Kidney (tissue), 14 donors: ENCODE results near the gene STX16. TPM values are rescaled to one million over a fixed set of nuclear protein-coding genes. Genes with fewer than 3 reads are reported as not detected.

Experiments used
- DNase-seq, 5 donors: peaks; one replicate each; pipeline ENCODE4 v3.0.0-alpha.2; 2013 to 2020
- FAIRE-seq: peaks from 2 replicates; lab custom pipeline; 2012; peaks lifted over from hg19 to GRCh38; lab: Jason Lieb, UNC
- H3K27ac ChIP-seq, 2 donors: one replicate each; pipeline ENCODE4 v1.7.0; 2013; ENCODE audit warnings: low read depth in 2 of 2, low read length in 2 of 2, inconsistent platforms in 1 of 2
- H3K27me3 ChIP-seq: one replicate; pipeline ENCODE4 v1.7.1; 2013; ENCODE audit warnings: low read length, inconsistent platforms; ENCODE audit not compliant: control insufficient read depth, insufficient read depth
- H3K36me3 ChIP-seq, 3 donors: one replicate each; pipeline versions ENCODE4 v1.7.0 to v1.7.1; 2013; ENCODE audit warnings: low read length in 3 of 3, control low read depth in 1 of 3, inconsistent platforms in 1 of 3; ENCODE audit not compliant: insufficient read depth in 3 of 3, control insufficient read depth in 2 of 3
- H3K4me1 ChIP-seq, 3 donors: one replicate each; pipeline versions ENCODE4 v1.7.0 to v1.7.1; 2013; ENCODE audit warnings: low read length in 3 of 3, inconsistent platforms in 1 of 3, low read depth in 1 of 3; ENCODE audit not compliant: control insufficient read depth in 2 of 3, insufficient read depth in 2 of 3
- H3K4me3 ChIP-seq, 3 donors: one replicate each; pipeline versions ENCODE4 v1.7.0 to v1.8.1; 2013; ENCODE audit warnings: low read length in 3 of 3, control low read depth in 1 of 3, inconsistent platforms in 1 of 3
- H3K9ac ChIP-seq, 3 donors: one replicate each; pipeline versions ENCODE4 v1.7.0 to v1.7.1; 2013; ENCODE audit warnings: low read length in 3 of 3, control low read depth in 1 of 3, inconsistent platforms in 1 of 3
- H3K9me3 ChIP-seq, 3 donors: one replicate each; pipeline versions ENCODE4 v1.7.0 to v1.7.1; 2013; ENCODE audit warnings: low read length in 3 of 3, control low read depth in 1 of 3, inconsistent platforms in 1 of 3; ENCODE audit not compliant: control insufficient read depth in 2 of 3, insufficient read depth in 1 of 3
- intact Hi-C: fragments of 100-400 bp; cut with DNase I; formaldehyde crosslinking; loops from one replicate; pipeline ENCODE4 v1.11.1; 2022
- polyA plus RNA-seq: library from polyadenylated mRNA; stranded (reverse); fragments of 350-450 nt; fragmentation: Illumina TruSeq; extraction: RNeasy Lipid Tissue Mini Kit (QIAGEN cat#74804); gene quantifications from one replicate; pipeline ENCODE4 v1.2.3, GENCODE V29; 2014; ENCODE audit warnings: low read depth, low replicate concordance; ENCODE audit not compliant: insufficient read depth
- total RNA-seq: library from RNA; stranded (reverse); fragmentation: NEBNext Ultra II Directional; extraction: Animal tissue kit (Norgen Biotek cat#: 25700); gene quantifications from one replicate; pipeline ENCODE4 v1.2.1, GENCODE V29; 2021
- TF ChIP-seq, protein P1 (sequence below): IDR thresholded peaks from 3 replicates; pipeline ENCODE4 v1.5.1; 2012; ENCODE audit warnings: mild to moderate bottlenecking, moderate library complexity, borderline replicate concordance; ENCODE audit not compliant: insufficient read depth; ENCODE audit errors: extremely low read depth
- donor health status: control.
- donor health status: control.
- donor health status: control.
- donor health status: control.
- donor health status: control.
- donor health status: DM: yes; HTN: yes; CAD: no.
- donor health status: Normal renal cell carcinoma (clear cell type).

STX16 gene
- total and polyA plus RNA-seq, 2 donors from 2014 or later: 20.6 to 60.7 TPM

DNA sequence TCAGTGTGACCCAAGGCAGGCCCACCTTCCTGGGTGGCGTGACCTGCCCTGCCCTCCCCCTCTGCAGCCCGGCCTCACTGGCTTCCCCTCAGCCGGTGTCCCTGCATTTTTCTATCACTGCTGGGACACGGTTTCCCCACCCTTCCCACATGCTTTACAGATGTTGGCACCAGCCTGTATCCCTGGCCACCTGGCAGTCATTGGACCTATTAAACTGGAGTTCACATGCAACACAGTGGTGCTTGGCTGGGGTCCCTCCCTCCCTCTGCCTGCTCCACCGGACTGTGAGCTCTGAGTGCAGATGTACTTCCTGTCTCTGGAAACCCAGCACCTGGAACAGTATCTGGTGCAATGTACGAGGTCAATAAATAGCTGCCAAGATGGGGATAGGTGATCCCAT, 25.5 kb upstream of the STX16 start:
- intact Hi-C loops: no loop called here
- H3K4me3 ChIP-seq: no peak overlapping the region
- no peak overlapping the region for H3K9ac ChIP-seq
- no peak for FAIRE-seq
- no peak overlapping the region for H3K27ac ChIP-seq
- TF ChIP-seq, protein P1, sequence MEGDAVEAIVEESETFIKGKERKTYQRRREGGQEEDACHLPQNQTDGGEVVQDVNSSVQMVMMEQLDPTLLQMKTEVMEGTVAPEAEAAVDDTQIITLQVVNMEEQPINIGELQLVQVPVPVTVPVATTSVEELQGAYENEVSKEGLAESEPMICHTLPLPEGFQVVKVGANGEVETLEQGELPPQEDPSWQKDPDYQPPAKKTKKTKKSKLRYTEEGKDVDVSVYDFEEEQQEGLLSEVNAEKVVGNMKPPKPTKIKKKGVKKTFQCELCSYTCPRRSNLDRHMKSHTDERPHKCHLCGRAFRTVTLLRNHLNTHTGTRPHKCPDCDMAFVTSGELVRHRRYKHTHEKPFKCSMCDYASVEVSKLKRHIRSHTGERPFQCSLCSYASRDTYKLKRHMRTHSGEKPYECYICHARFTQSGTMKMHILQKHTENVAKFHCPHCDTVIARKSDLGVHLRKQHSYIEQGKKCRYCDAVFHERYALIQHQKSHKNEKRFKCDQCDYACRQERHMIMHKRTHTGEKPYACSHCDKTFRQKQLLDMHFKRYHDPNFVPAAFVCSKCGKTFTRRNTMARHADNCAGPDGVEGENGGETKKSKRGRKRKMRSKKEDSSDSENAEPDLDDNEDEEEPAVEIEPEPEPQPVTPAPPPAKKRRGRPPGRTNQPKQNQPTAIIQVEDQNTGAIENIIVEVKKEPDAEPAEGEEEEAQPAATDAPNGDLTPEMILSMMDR: no peak
- DNase-seq: peak in 1 of 5 donors; percentile 20
- H3K27me3 ChIP-seq: no peaks in the 10 kb centered on the region
- H3K36me3 ChIP-seq: no peaks in the 10 kb centered on the region
- H3K9me3 ChIP-seq: peaks cover 0 to 1% (median 0%) of the 10 kb centered on the region in 3 donors
- H3K4me1 ChIP-seq: peaks cover 0 to 3% (median 0%) of the 10 kb centered on the region in 3 donors

DNA sequence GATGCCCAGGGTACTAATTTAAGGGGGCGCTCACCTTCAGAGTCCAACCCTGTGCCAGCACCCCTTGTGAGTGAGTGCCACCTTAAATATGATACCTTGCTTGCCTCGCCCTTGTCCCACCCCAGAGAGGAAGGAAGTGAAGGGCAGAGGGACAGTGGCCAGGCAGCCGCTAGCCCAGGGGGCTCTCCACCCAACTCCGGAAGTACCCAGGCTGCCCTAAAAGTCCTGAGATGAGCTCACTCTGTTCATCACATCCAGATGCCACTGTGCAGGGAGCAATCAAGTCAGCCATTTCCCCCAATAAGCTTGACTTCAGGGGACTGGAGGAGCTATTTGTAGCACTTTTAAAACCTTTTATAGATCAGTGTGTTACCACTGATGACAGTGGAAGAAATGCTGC, 25.0 kb upstream of the STX16 start:
- Histone ChIP-seq H3K4me3 (no peak overlapping the region), H3K9me3 (peaks cover 0 to 1% (median 0%) of the 10 kb centered on the region in 3 donors), H3K9ac (no peak overlapping the region), H3K27me3 (no peaks in the 10 kb centered on the region), H3K36me3 (no peaks in the 10 kb centered on the region), H3K4me1 (peaks cover 0 to 3% (median 0%) of the 10 kb centered on the region in 3 donors), H3K27ac (no peak overlapping the region)
- DNase-seq (peak in 1 of 5 donors; percentile 15), FAIRE-seq (no peak)
- intact Hi-C loops: no loop called here
- TF ChIP-seq, protein P1: no peak

- no peaks in the 10 kb centered on the region for H3K27me3 ChIP-seq
- H3K9ac ChIP-seq: no peak overlapping the region
- no peak overlapping the region for H3K27ac ChIP-seq
- peak in 1 of 5 donors; percentile 15 for DNase-seq
- no peak overlapping the region for H3K4me3 ChIP-seq
- H3K36me3 ChIP-seq: no peaks in the 10 kb centered on the region
- peaks cover 0 to 1% (median 0%) of the 10 kb centered on the region in 3 donors for H3K9me3 ChIP-seq
- TF ChIP-seq, protein P1: no peak
- H3K4me1 ChIP-seq: peaks cover 0 to 3% (median 0%) of the 10 kb centered on the region in 3 donors
- intact Hi-C loops: no loop called here
- FAIRE-seq: no peak
Measured at GRCh38 chr20:58627212-58628072, 23.6 kb upstream of the STX16 start.
